Liver (tissue), 9 donors: Measurements from ENCODE around the gene FSCN2. TPM values are rescaled to one million over a fixed set of nuclear protein-coding genes. Genes with fewer than 3 reads are reported as not detected.

ENCODE experiments used
- DNase-seq: peaks from one replicate; pipeline ENCODE4 v3.0.0-alpha.2; 2017; ENCODE audit warnings: low spot score
- H3K27ac ChIP-seq, 2 donors: one replicate each; pipeline ENCODE4 v1.7.0; 2013; ENCODE audit warnings: inconsistent platforms in 2 of 2, low read length in 2 of 2, control low read depth in 1 of 2, low read depth in 1 of 2, mild to moderate bottlenecking in 1 of 2
- H3K27me3 ChIP-seq, 4 donors: one replicate each; pipeline versions ENCODE4 v1.6.1 to v1.7.0; 2013; ENCODE audit warnings: low read length in 3 of 4, inconsistent platforms in 1 of 4, mild to moderate bottlenecking in 1 of 4, moderate library complexity in 1 of 4; ENCODE audit not compliant: control insufficient read depth in 4 of 4, insufficient read depth in 4 of 4
- H3K36me3 ChIP-seq, 4 donors: one replicate each; pipeline versions ENCODE4 v1.6.1 to v1.7.0; 2013; ENCODE audit warnings: low read length in 3 of 4, mild to moderate bottlenecking in 3 of 4, low read depth in 1 of 4, moderate library complexity in 1 of 4; ENCODE audit not compliant: control insufficient read depth in 4 of 4, insufficient read depth in 3 of 4
- H3K4me1 ChIP-seq, 4 donors: one replicate each; pipeline versions ENCODE4 v1.6.1 to v1.7.0; 2013; ENCODE audit warnings: low read length in 3 of 4, mild to moderate bottlenecking in 3 of 4, moderate library complexity in 1 of 4; ENCODE audit not compliant: control insufficient read depth in 4 of 4, insufficient read depth in 4 of 4
- H3K4me3 ChIP-seq, 3 donors: one replicate each; pipeline versions ENCODE4 v1.6.1 to v1.7.0; 2013; ENCODE audit warnings: low read length in 3 of 3, control low read depth in 1 of 3, low read depth in 1 of 3, mild to moderate bottlenecking in 1 of 3
- H3K9ac ChIP-seq, 2 donors: one replicate each; pipeline ENCODE4 v1.7.0; 2013; ENCODE audit warnings: low read length in 2 of 2, mild to moderate bottlenecking in 2 of 2, moderate library complexity in 2 of 2, control low read depth in 1 of 2, low read depth in 1 of 2
- H3K9me3 ChIP-seq, 4 donors: one replicate each; pipeline versions ENCODE4 v1.6.1 to v1.7.0; 2013; ENCODE audit warnings: low read length in 3 of 4; ENCODE audit not compliant: control insufficient read depth in 4 of 4
- ATF3 ChIP-seq: IDR thresholded peaks from 2 replicates; pipeline ENCODE4 v1.6.1; 2016; ENCODE audit warnings: antibody characterized with exemption
- CTCF ChIP-seq: fragments of 150-350 bp; IDR thresholded peaks from 2 replicates; pipeline ENCODE4 v1.5.1; 2017; ENCODE audit warnings: improper control_type of control experiment, low read depth, low read length; ENCODE audit not compliant: missing input control
- EGR1 ChIP-seq, 2 donors: IDR thresholded peaks; 2 replicates each; pipeline ENCODE4 v1.6.1; 2016 to 2018; ENCODE audit warnings: antibody characterized with exemption in 2 of 2, low read depth in 2 of 2
- FOXA1 ChIP-seq: IDR thresholded peaks from 2 replicates; pipeline ENCODE4 v1.6.1; 2016; ENCODE audit warnings: antibody characterized with exemption
- FOXA2 ChIP-seq: IDR thresholded peaks from 2 replicates; pipeline ENCODE4 v1.6.1; 2016; ENCODE audit warnings: antibody characterized with exemption
- GABPA ChIP-seq, 2 donors: IDR thresholded peaks in 1 of 2; conservative IDR thresholded peaks in 1 of 2; 2 replicates each; pipeline ENCODE4 v1.6.1; 2016; ENCODE audit warnings: antibody characterized with exemption in 2 of 2, mild to moderate bottlenecking in 1 of 2, moderate library complexity in 1 of 2
- HNF4A ChIP-seq, 2 donors: conservative IDR thresholded peaks; 2 replicates each; pipeline ENCODE4 v1.6.1; 2016; ENCODE audit warnings: antibody characterized with exemption in 2 of 2, mild to moderate bottlenecking in 2 of 2
- HNF4G ChIP-seq: IDR thresholded peaks from 2 replicates; pipeline ENCODE4 v1.6.1; 2016; ENCODE audit warnings: antibody characterized with exemption
- JUND ChIP-seq, 2 donors: IDR thresholded peaks; 2 replicates each; pipeline ENCODE4 v1.6.1; 2016; ENCODE audit warnings: antibody characterized with exemption in 2 of 2
- MAX ChIP-seq: IDR thresholded peaks from 2 replicates; pipeline ENCODE4 v1.6.1; 2016; ENCODE audit warnings: antibody characterized with exemption
- NR2F2 ChIP-seq: IDR thresholded peaks from 2 replicates; pipeline ENCODE4 v1.6.1; 2016; ENCODE audit warnings: antibody characterized with exemption
- RAD21 ChIP-seq, 2 donors: IDR thresholded peaks; 2 replicates each; pipeline ENCODE4 v1.6.1; 2016; ENCODE audit warnings: antibody characterized with exemption in 2 of 2, mild to moderate bottlenecking in 2 of 2
- REST ChIP-seq: IDR thresholded peaks from 2 replicates; pipeline ENCODE4 v1.6.1; 2016; ENCODE audit warnings: antibody characterized with exemption, mild to moderate bottlenecking
- RXRA ChIP-seq, 2 donors: IDR thresholded peaks; 2 replicates each; pipeline ENCODE4 v1.6.1; 2017 to 2018; ENCODE audit warnings: antibody characterized with exemption in 2 of 2, mild to moderate bottlenecking in 1 of 2
- SP1 ChIP-seq: IDR thresholded peaks from 2 replicates; pipeline ENCODE4 v1.6.1; 2018; ENCODE audit warnings: antibody characterized with exemption, mild to moderate bottlenecking
- TAF1 ChIP-seq: conservative IDR thresholded peaks from 2 replicates; pipeline ENCODE4 v1.6.1; 2016; ENCODE audit warnings: antibody characterized with exemption, mild to moderate bottlenecking
- YY1 ChIP-seq: IDR thresholded peaks from 2 replicates; pipeline ENCODE4 v1.6.1; 2016; ENCODE audit warnings: antibody characterized with exemption, mild to moderate bottlenecking
- ZBTB33 ChIP-seq: IDR thresholded peaks from 2 replicates; pipeline ENCODE4 v1.6.1; 2016; ENCODE audit warnings: antibody characterized with exemption
- WGBS: extraction: QIAGEN DNeasy Blood & Tissue Kit; methylation state at CpG from one replicate; pipeline ENCODE4 v1.1.7; 2013; 5-methylcytosine and 5-hydroxymethylcytosine counted together
- polyA plus RNA-seq, 2 donors: library from polyadenylated mRNA; stranded (reverse) in 1 of 2; unstranded in 1 of 2; fragments of 200-250 nt in 1 of 2; fragments of >200 nt in 1 of 2; fragmentation: Nextera tagmentation in 1 of 2; extraction: Ambion mirVana in 1 of 2; gene quantifications; one replicate each; pipeline versions ENCODE4 v1.2.1 to v1.2.3, GENCODE V29; 2013 to 2015
- total RNA-seq, 2 donors: library from RNA; depleted of rRNA; stranded (reverse); fragments of >200 nt; gene quantifications; one replicate each; pipeline ENCODE4 v1.2.3, GENCODE V29; 2014
- donor health status: healthy.
- donor health status: healthy.
- donor health status: healthy.
- donor health status: healthy.
- donor health status: healthy.

FSCN2 gene
- total and polyA plus RNA-seq, 4 donors = 0.09 to 0.42 TPM; not detected in 2

GRCh38 chr17:81566461-81567126, 38.4 kb downstream of the FSCN2 start:
- H3K4me3 ChIP-seq = no peak overlapping the region
- peak overlapping the region; percentile 33 to 58 for H3K27ac ChIP-seq

More at GRCh38 chr17:81566461-81567126, 38.4 kb downstream of the FSCN2 start:
- 27% methylated on average over 8 of the region's 8 CpGs for WGBS
- Histone ChIP-seq H3K36me3 (peaks cover 17 to 66% (median 52%) of the 10 kb centered on the region in 4 donors), H3K9me3 (no peaks in the 10 kb centered on the region), H3K9ac (no peak overlapping the region), H3K4me1 (peaks cover 6 to 31% (median 25%) of the 10 kb centered on the region in 4 donors), H3K27me3 (no peaks in the 10 kb centered on the region)
- no peak for DNase-seq
- TF ChIP-seq GABPA (IDR thresholded peaks at IDR 0.05 in 1 of 2, conservative IDR thresholded peaks at IDR 0.05 in 1 of 2) (no peak), YY1 (no peak), ATF3 (no peak), TAF1 (no peak), FOXA1 (peak; percentile 28), FOXA2 (peak; percentile 50), MAX (no peak), CTCF (no peak), RAD21 (IDR thresholded peaks at IDR 0.05) (peak in 1 of 2 donors; percentile 44), ZBTB33 (no peak), HNF4A (conservative IDR thresholded peaks at IDR 0.05) (peak; percentile 1 to 18), RXRA (IDR thresholded peaks at IDR 0.05) (peak in 1 of 2 donors; percentile 15), JUND (IDR thresholded peaks at IDR 0.05) (no peak), REST (no peak), SP1 (peak; percentile 47), NR2F2 (peak; percentile 47), HNF4G (no peak), EGR1 (IDR thresholded peaks at IDR 0.05; ENCODE audit: low read depth in 2 of 2) (no peak)
